ENCODE measurements around the gene COL23A1. TPM values are rescaled to one million over a fixed set of nuclear protein-coding genes. Genes with fewer than 3 reads are reported as not detected.

Gene COL23A1
- total and polyA plus RNA-seq, 3 experiments from 2014 or later: 0.20 to 0.28 TPM; not detected in 1

- ChIA-PET CTCF (no interaction called here), POLR2A (no interaction called here)
- H3K4me3 Mint-ChIP-seq: no peak overlapping the region
- Histone ChIP-seq H3K36me3 (ENCODE audit: insufficient read depth, low read length) (no peaks in the 10 kb centered on the region), H3K27ac (ENCODE audit: low read depth, low read length) (no peak overlapping the region), H3K27me3 (ENCODE audit: insufficient read depth, low read length, poor library complexity, severe bottlenecking) (no peaks in the 10 kb centered on the region), H3K9me3 (ENCODE audit: low read length) (no peaks in the 10 kb centered on the region), H3K4me1 (ENCODE audit: insufficient read depth, low read length) (no peaks in the 10 kb centered on the region), H3K4me3 (ENCODE audit: low read length) (no peak overlapping the region)
- H3K4me1 Mint-ChIP-seq: no peaks in the 10 kb centered on the region
- H3K36me3 Mint-ChIP-seq: no peaks in the 10 kb centered on the region
- peaks cover 0 to 2% (median 0%) of the 10 kb centered on the region in 5 donors for H3K9me3 Mint-ChIP-seq
- H3K27ac Mint-ChIP-seq: no peak overlapping the region
- H3K27me3 Mint-ChIP-seq: peaks cover 0 to 11% of the 10 kb centered on the region in 2 donors
- DNase-seq: no peak
These were observed 90.8 kb downstream of the COL23A1 start for GRCh38 chr5:178499352-178499751.

GRCh38 chr5:178496642-178497041 lies 93.6 kb downstream of the COL23A1 start:
- Histone ChIP-seq H3K9me3 (ENCODE audit: low read length) (no peaks in the 10 kb centered on the region), H3K4me3 (ENCODE audit: low read length) (no peak overlapping the region), H3K27ac (ENCODE audit: low read depth, low read length) (no peak overlapping the region), H3K36me3 (ENCODE audit: insufficient read depth, low read length) (no peaks in the 10 kb centered on the region), H3K27me3 (ENCODE audit: insufficient read depth, low read length, poor library complexity, severe bottlenecking) (no peaks in the 10 kb centered on the region), H3K4me1 (ENCODE audit: insufficient read depth, low read length) (no peaks in the 10 kb centered on the region)
- Mint-ChIP-seq H3K9me3 (peaks cover 0 to 2% (median 0%) of the 10 kb centered on the region in 5 donors), H3K36me3 (no peaks in the 10 kb centered on the region), H3K27ac (no peak overlapping the region), H3K27me3 (peaks cover 3 to 9% of the 10 kb centered on the region in 2 donors), H3K4me1 (no peaks in the 10 kb centered on the region), H3K4me3 (no peak overlapping the region)
- no peak for DNase-seq
- ChIA-PET POLR2A (no interaction called here), CTCF (interaction anchor here (1.6 to 1.7 kb wide), 2 partner anchors 11 to 13 kb away, joined by 4 to 5 read pairs; no protein-coding TSS in a partner anchor)

- Mint-ChIP-seq H3K9me3 (peaks cover 0 to 2% (median 0%) of the 10 kb centered on the region in 5 donors), H3K4me3 (no peak overlapping the region), H3K27ac (no peak overlapping the region), H3K27me3 (peaks cover 3 to 9% of the 10 kb centered on the region in 2 donors), H3K36me3 (no peaks in the 10 kb centered on the region), H3K4me1 (no peaks in the 10 kb centered on the region)
- no peaks in the 10 kb centered on the region for H3K36me3 ChIP-seq (ENCODE audit: insufficient read depth, low read length)
- no peak for DNase-seq
- H3K27ac ChIP-seq (ENCODE audit: low read depth, low read length): no peak overlapping the region
- no peaks in the 10 kb centered on the region for H3K4me1 ChIP-seq (ENCODE audit: insufficient read depth, low read length)
- H3K27me3 ChIP-seq (ENCODE audit: insufficient read depth, low read length, poor library complexity, severe bottlenecking): no peaks in the 10 kb centered on the region
- CTCF ChIA-PET: interaction anchor here (1.6 to 1.7 kb wide), 2 partner anchors 10 to 13 kb away, joined by 4 to 5 read pairs; no protein-coding TSS in a partner anchor
- no peak overlapping the region for H3K4me3 ChIP-seq (ENCODE audit: low read length)
- no peaks in the 10 kb centered on the region for H3K9me3 ChIP-seq (ENCODE audit: low read length)
- POLR2A ChIA-PET: no interaction called here
These were observed 94.0 kb downstream of the COL23A1 start for GRCh38 chr5:178496214-178496613.

- Histone ChIP-seq H3K9me3 (ENCODE audit: low read length) (no peaks in the 10 kb centered on the region), H3K4me3 (ENCODE audit: low read length) (no peak overlapping the region), H3K27ac (ENCODE audit: low read depth, low read length) (no peak overlapping the region), H3K27me3 (ENCODE audit: insufficient read depth, low read length, poor library complexity, severe bottlenecking) (no peaks in the 10 kb centered on the region), H3K4me1 (ENCODE audit: insufficient read depth, low read length) (no peaks in the 10 kb centered on the region), H3K36me3 (ENCODE audit: insufficient read depth, low read length) (no peaks in the 10 kb centered on the region)
- H3K27ac Mint-ChIP-seq: no peak overlapping the region
- no peak for DNase-seq
- H3K4me1 Mint-ChIP-seq: no peaks in the 10 kb centered on the region
- H3K4me3 Mint-ChIP-seq: no peak overlapping the region
- peaks cover 0 to 2% (median 0%) of the 10 kb centered on the region in 5 donors for H3K9me3 Mint-ChIP-seq
- H3K27me3 Mint-ChIP-seq: peaks cover 3 to 9% of the 10 kb centered on the region in 2 donors
- H3K36me3 Mint-ChIP-seq: no peaks in the 10 kb centered on the region
- ChIA-PET CTCF (interaction anchor here (1.6 to 1.7 kb wide), 2 partner anchors 10 to 14 kb away, joined by 4 to 5 read pairs; no protein-coding TSS in a partner anchor), POLR2A (no interaction called here)
These were observed 94.5 kb downstream of the COL23A1 start for GRCh38 chr5:178495706-178496105.

- Histone ChIP-seq H3K9me3 (ENCODE audit: low read length) (no peaks in the 10 kb centered on the region), H3K36me3 (ENCODE audit: insufficient read depth, low read length) (no peaks in the 10 kb centered on the region), H3K27me3 (ENCODE audit: insufficient read depth, low read length, poor library complexity, severe bottlenecking) (no peaks in the 10 kb centered on the region), H3K4me3 (ENCODE audit: low read length) (no peak overlapping the region), H3K27ac (ENCODE audit: low read depth, low read length) (no peak overlapping the region), H3K4me1 (ENCODE audit: insufficient read depth, low read length) (no peaks in the 10 kb centered on the region)
- Mint-ChIP-seq H3K4me3 (no peak overlapping the region), H3K27ac (no peak overlapping the region), H3K4me1 (no peaks in the 10 kb centered on the region), H3K27me3 (peaks cover 11 to 12% of the 10 kb centered on the region in 2 donors), H3K36me3 (no peaks in the 10 kb centered on the region), H3K9me3 (no peaks in the 10 kb centered on the region)
- ChIA-PET CTCF (no interaction called here), POLR2A (no interaction called here)
- DNase-seq: no peak
These were observed 97.9 kb downstream of the COL23A1 start for GRCh38 chr5:178492278-178492677.

GRCh38 chr5:178490935-178491652 lies 99.1 kb downstream of the COL23A1 start:
- no peaks in the 10 kb centered on the region for H3K36me3 ChIP-seq (ENCODE audit: insufficient read depth, low read length)
- DNase-seq: no peak
- Mint-ChIP-seq H3K4me3 (no peak overlapping the region), H3K4me1 (no peaks in the 10 kb centered on the region), H3K27me3 (peaks cover 6 to 20% of the 10 kb centered on the region in 2 donors), H3K9me3 (no peaks in the 10 kb centered on the region), H3K36me3 (no peaks in the 10 kb centered on the region), H3K27ac (no peak overlapping the region)
- no peak overlapping the region for H3K4me3 ChIP-seq (ENCODE audit: low read length)
- CTCF ChIA-PET: no interaction called here
- POLR2A ChIA-PET: no interaction called here
- no peak overlapping the region for H3K27ac ChIP-seq (ENCODE audit: low read depth, low read length)
- no peaks in the 10 kb centered on the region for H3K9me3 ChIP-seq (ENCODE audit: low read length)
- no peaks in the 10 kb centered on the region for H3K4me1 ChIP-seq (ENCODE audit: insufficient read depth, low read length)
- H3K27me3 ChIP-seq (ENCODE audit: insufficient read depth, low read length, poor library complexity, severe bottlenecking): no peaks in the 10 kb centered on the region

- no peaks in the 10 kb centered on the region for H3K4me1 Mint-ChIP-seq
- no peak for DNase-seq
- Histone ChIP-seq H3K36me3 (ENCODE audit: insufficient read depth, low read length) (no peaks in the 10 kb centered on the region), H3K4me3 (ENCODE audit: low read length) (no peak overlapping the region), H3K4me1 (ENCODE audit: insufficient read depth, low read length) (no peaks in the 10 kb centered on the region), H3K27me3 (ENCODE audit: insufficient read depth, low read length, poor library complexity, severe bottlenecking) (no peaks in the 10 kb centered on the region), H3K9me3 (ENCODE audit: low read length) (no peaks in the 10 kb centered on the region), H3K27ac (ENCODE audit: low read depth, low read length) (no peak overlapping the region)
- POLR2A ChIA-PET: no interaction called here
- H3K27me3 Mint-ChIP-seq: peaks cover 3 to 24% of the 10 kb centered on the region in 2 donors
- H3K36me3 Mint-ChIP-seq: no peaks in the 10 kb centered on the region
- H3K27ac Mint-ChIP-seq: no peak overlapping the region
- CTCF ChIA-PET: no interaction called here
- no peak overlapping the region for H3K4me3 Mint-ChIP-seq
- no peaks in the 10 kb centered on the region for H3K9me3 Mint-ChIP-seq
These were observed 100.8 kb downstream of the COL23A1 start for GRCh38 chr5:178489271-178489976.

GRCh38 chr5:178488696-178489095 lies 101.5 kb downstream of the COL23A1 start:
- no peaks in the 10 kb centered on the region for H3K9me3 Mint-ChIP-seq
- no peaks in the 10 kb centered on the region for H3K27me3 ChIP-seq (ENCODE audit: insufficient read depth, low read length, poor library complexity, severe bottlenecking)
- POLR2A ChIA-PET: no interaction called here

More at GRCh38 chr5:178488696-178489095, 101.5 kb downstream of the COL23A1 start:
- Mint-ChIP-seq H3K4me3 (no peak overlapping the region), H3K36me3 (no peaks in the 10 kb centered on the region), H3K27me3 (peaks cover 3 to 24% of the 10 kb centered on the region in 2 donors), H3K27ac (no peak overlapping the region), H3K4me1 (peaks cover 1 to 2% (median 2%) of the 10 kb centered on the region in 3 donors)
- H3K4me1 ChIP-seq (ENCODE audit: insufficient read depth, low read length): peaks cover 4% of the 10 kb centered on the region
- no peaks in the 10 kb centered on the region for H3K9me3 ChIP-seq (ENCODE audit: low read length)
- no peak overlapping the region for H3K27ac ChIP-seq (ENCODE audit: low read depth, low read length)
- H3K4me3 ChIP-seq (ENCODE audit: low read length): no peak overlapping the region
- CTCF ChIA-PET: no interaction called here
- DNase-seq: no peak
- no peaks in the 10 kb centered on the region for H3K36me3 ChIP-seq (ENCODE audit: insufficient read depth, low read length)
